Sciatic nerve (tissue), 2 donors: Measurements from ENCODE around the gene ZNF469. TPM values are rescaled to one million over a fixed set of nuclear protein-coding genes. Genes with fewer than 3 reads are reported as not detected.
A peak's percentile ranks its signal among the peaks of the same experiment; 100 is the strongest.

Source experiments
- ATAC-seq: fragments of 200-7000 bp; cut with Tn5 transposase; one replicate; pipeline ENCODE4 v1.9.1; 2020; ENCODE audit warnings: mild to moderate bottlenecking, moderate library complexity
- DNase-seq: peaks from one replicate; pipeline ENCODE4 v3.0.0-alpha.2; 2020; ENCODE audit warnings: low spot score
- intact Hi-C: fragments of 100-400 bp; cut with DNase I; formaldehyde crosslinking; loops from one replicate; pipeline ENCODE4 v1.14.2; 2022
- total RNA-seq: library from RNA; stranded (reverse); fragmentation: NEBNext Ultra II Directional; extraction: Animal tissue kit (Norgen Biotek cat#: 25700); gene quantifications from one replicate; pipeline ENCODE4 v1.2.1, GENCODE V29; 2021
- donor health status: DM: no; HTN: no; CAD: no.
- donor health status: DM: no; HTN: no; CAD: no.

Gene ZNF469
- 2.9 TPM for total RNA-seq

GRCh38 chr16:88382491-88383400, at the start of gene ZNF469:
TSS of gene ZNF469 (plus strand) at chr16:88382959. CDS start at chr16:88427471, 44,512 bp downstream.
- intact Hi-C loops: no loop called here
- peak; percentile 57 for DNase-seq
- ATAC-seq: no peak

GRCh38 chr16:88333848-88334777, 48.6 kb upstream of the ZNF469 start:
- intact Hi-C loops: no loop called here
- ATAC-seq: no peak
- DNase-seq: no peak

GRCh38 chr16:88334778-88335720, 47.7 kb upstream of the ZNF469 start:
- ATAC-seq: no peak
- intact Hi-C loops: no loop called here
- DNase-seq: no peak

GRCh38 chr16:88337021-88337420, 45.7 kb upstream of the ZNF469 start:
- no peak for ATAC-seq
- DNase-seq: no peak
- intact Hi-C loops: no loop called here

- ATAC-seq: no peak
- intact Hi-C loops: no loop called here
- DNase-seq: no peak
Measured at GRCh38 chr16:88337538-88337937, 45.2 kb upstream of the ZNF469 start.

- intact Hi-C loops: no loop called here
- ATAC-seq (no peak), DNase-seq (no peak)
Measured at GRCh38 chr16:88338111-88338510, 44.6 kb upstream of the ZNF469 start.

GRCh38 chr16:88338896-88339295, 43.9 kb upstream of the ZNF469 start:
- DNase-seq: no peak
- intact Hi-C loops: no loop called here

GRCh38 chr16:88339930-88340754, 42.6 kb upstream of the ZNF469 start:
- intact Hi-C loops: no loop called here
- no peak for ATAC-seq
- DNase-seq: no peak

More at GRCh38 chr16:88338896-88339295, 43.9 kb upstream of the ZNF469 start:
- no peak for ATAC-seq

- ATAC-seq (no peak), DNase-seq (no peak)
- intact Hi-C loops: no loop called here
Measured at GRCh38 chr16:88340755-88341150, 42.0 kb upstream of the ZNF469 start.

- DNase-seq (no peak), ATAC-seq (no peak)
Measured at GRCh38 chr16:88341551-88342290, 41.0 kb upstream of the ZNF469 start.

GRCh38 chr16:88342491-88342890, 40.3 kb upstream of the ZNF469 start:
- DNase-seq (no peak), ATAC-seq (no peak)
- intact Hi-C loops: no loop called here

More at GRCh38 chr16:88341551-88342290, 41.0 kb upstream of the ZNF469 start:
- intact Hi-C loops: no loop called here

GRCh38 chr16:88343271-88343791, 39.4 kb upstream of the ZNF469 start:
- DNase-seq (no peak), ATAC-seq (no peak)
- intact Hi-C loops: no loop called here

- intact Hi-C loops: no loop called here
- no peak for DNase-seq
- ATAC-seq: no peak
Measured at GRCh38 chr16:88344411-88345030, 38.2 kb upstream of the ZNF469 start.

GRCh38 chr16:88345031-88345720, 37.6 kb upstream of the ZNF469 start:
- DNase-seq: no peak
- intact Hi-C loops: no loop called here
- ATAC-seq: peak; percentile 20

- intact Hi-C loops: no loop called here
- no peak for DNase-seq
- ATAC-seq: peak; percentile 58
Measured at GRCh38 chr16:88345721-88346560, 36.8 kb upstream of the ZNF469 start.
